ENCODE data around the gene CYTH3. TPM values are rescaled to one million over a fixed set of nuclear protein-coding genes. Genes with fewer than 3 reads are reported as not detected.

Gene CYTH3
- total and polyA plus RNA-seq, 2 of the 13 experiments (the other 11 are each of a cell fraction or from before 2014, with no cell fraction given): 3.1 to 3.8 TPM

- TF ChIP-seq SNAPC4 (CRISPR knock-in tag; IDR thresholded peaks at IDR 0.05) (no peak), MEIS2 (CRISPR knock-in tag; IDR thresholded peaks at IDR 0.05) (no peak), ZNF839 (CRISPR knock-in tag; IDR thresholded peaks at IDR 0.05; ENCODE audit: borderline replicate concordance) (no peak), HOXA7 (CRISPR knock-in tag; IDR thresholded peaks at IDR 0.05) (no peak), ZNF275 (CRISPR knock-in tag; IDR thresholded peaks at IDR 0.05; ENCODE audit: borderline replicate concordance) (no peak), TEAD3 (CRISPR knock-in tag; optimal IDR thresholded peaks at IDR 0.05; ENCODE audit: borderline replicate concordance) (no peak), YY1 (IDR thresholded peaks at IDR 0.05; ENCODE audit: insufficient read depth, insufficient replicate concordance, low read depth, low read length) (no peak), JARID2 (CRISPR knock-in tag; IDR thresholded peaks at IDR 0.05; ENCODE audit: insufficient replicate concordance) (no peak), PHF21A (CRISPR knock-in tag; IDR thresholded peaks at IDR 0.05) (no peak)
Measured at GRCh38 chr7:6117533-6117932, 154.9 kb downstream of the CYTH3 start (continued).
